HG03442 (cell line): Measurements from ENCODE around the gene DNAJB9.

Experiments
- ATAC-seq: cut with Tn5 transposase; IDR thresholded peaks from one replicate; pipeline ENCODE4 v1.9.1; 2021; ENCODE audit warnings: mild to moderate bottlenecking, moderate library complexity; ENCODE audit not compliant: unreplicated experiment

DNAJB9 gene

GRCh38 chr7:108604307-108605077 lies 34.8 kb downstream of the DNAJB9 start:
- no peak for ATAC-seq

DNA sequence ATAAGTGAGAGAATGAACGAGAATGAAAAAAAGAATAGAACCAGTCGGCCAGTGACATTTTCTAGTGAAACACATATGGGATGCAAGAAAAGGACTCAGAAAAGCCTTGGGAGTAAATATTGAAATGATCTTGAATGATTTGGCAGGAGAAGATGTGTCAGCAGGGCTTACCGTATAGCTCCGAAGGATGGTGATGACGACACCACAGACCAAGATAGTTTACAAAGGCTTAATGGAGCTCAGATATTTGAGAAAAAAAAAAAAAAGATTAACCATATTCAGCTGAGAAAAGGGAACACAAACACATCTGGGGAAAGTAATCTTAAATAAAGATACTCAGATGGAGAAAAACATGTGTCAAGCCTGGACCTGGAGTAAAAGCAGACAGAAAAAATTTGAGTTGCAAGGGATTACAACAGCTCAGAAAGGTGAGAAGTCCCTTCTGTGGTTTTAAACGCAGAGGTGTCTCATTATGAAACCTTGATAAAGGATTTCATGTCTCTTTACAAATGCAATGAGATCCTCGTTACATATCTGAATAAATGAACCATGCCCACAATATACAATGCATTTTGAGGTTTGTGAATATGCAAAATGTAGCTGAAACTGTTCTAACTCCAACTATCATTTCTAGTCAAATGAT lies 36.0 kb downstream of the DNAJB9 start:
- peak; percentile 67 for ATAC-seq

GRCh38 chr7:108609643-108610042 lies 40.0 kb downstream of the DNAJB9 start:
- no peak for ATAC-seq

DNA sequence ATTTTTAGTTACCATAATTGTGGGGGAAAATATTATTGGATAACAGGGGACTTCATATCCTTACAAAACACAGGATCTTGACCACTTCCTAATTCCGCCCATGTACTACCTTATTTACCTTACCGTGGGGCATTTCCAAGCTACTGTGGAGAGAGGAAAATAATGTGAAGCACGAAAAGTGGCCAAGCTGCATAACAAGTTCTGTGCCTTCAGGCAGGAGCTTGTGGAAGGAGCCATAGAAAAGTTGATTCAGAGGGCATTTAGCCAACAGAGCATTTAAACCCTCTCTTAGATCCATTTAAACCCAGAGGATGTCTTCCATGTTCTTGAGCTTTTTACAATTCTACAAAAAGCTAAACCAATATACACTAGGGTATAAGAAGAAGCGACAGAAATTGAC lies 41.6 kb downstream of the DNAJB9 start:
- no peak for ATAC-seq

DNA sequence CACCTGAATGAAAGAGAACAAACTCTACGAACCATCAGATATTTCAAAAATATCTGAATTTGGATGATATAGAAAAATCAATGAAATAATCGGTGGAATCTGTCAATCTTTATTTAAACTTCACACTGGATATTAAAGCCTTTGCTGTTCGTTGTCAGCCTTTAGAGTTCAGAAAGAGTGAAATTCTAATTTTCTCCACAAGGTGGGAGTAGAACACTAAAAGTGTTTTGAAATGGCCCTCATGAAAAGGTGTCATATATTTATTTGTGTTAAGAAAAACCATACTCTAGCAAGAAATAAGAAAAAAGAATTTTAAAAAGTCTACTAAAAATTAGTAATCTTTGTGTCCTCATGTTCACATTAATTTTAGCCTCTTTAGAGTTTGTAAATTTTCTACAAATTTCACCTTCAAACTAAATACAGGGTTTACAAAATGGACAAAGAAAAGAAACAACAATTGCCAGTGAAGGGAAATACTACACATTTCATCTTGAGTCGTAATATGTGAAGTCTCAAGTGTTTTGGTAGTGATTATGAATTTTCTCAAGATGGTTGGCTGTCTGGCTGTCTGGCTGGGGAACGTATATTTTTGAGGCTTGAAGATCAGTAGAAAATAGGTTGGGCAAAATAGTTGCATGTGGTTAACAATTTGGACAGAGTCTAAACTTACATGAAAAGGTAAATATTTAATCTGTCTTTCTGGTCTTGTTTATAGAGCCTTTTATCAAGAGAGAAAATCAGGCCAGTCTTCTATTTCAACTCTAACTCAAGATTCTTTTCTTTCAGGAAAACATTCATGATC lies 43.7 kb downstream of the DNAJB9 start:
- peak; percentile 80 for ATAC-seq

DNA sequence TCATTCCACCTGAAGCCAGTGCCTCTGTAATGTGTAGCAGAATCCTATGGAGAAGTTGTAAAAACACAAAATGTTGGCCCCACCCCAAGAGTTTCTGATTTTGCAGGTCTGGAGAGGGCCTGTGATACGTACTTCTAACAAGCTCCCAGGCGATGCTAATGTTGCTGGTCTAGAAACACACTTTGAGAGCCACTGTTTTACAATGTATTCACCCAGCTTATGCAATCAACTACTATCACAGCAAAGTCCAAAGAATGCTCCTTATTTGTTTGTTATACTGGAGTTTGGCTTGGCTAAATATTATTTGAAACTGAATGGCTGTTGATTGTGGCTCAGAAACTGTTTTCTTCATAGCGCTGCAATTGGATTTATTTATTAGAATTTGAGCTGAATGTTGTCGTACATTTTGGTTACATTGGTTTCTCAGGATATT lies 44.3 kb downstream of the DNAJB9 start:
- no peak for ATAC-seq

DNA sequence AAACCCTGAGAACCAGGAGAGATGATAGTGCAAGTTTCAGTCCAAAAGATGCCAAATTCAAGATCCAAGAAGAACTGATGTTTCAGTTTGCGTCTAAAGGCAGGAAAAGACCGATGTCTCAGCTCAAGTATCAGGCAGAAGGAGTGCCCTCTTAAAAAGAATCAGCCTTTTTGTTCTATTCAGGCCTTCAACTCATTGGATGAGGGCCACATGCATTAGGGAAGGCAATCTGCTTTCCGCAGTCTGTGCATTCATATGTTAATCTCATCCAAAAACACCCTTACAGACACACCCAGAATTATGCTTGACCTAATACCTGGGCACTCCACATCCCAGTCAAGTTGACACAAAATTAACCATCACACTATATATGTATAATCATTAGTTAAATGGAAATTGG lies 45.2 kb downstream of the DNAJB9 start:
- ATAC-seq = no peak

- no peak for ATAC-seq
Measured at GRCh38 chr7:108618056-108618455, 48.4 kb downstream of the DNAJB9 start.

GRCh38 chr7:108623220-108623619 lies 53.5 kb downstream of the DNAJB9 start:
- peak; percentile 94 for ATAC-seq
